GM23338 (cell line): ENCODE results near the gene IGSF21. TPM values are rescaled to one million over a fixed set of nuclear protein-coding genes. Genes with fewer than 3 reads are reported as not detected.

ENCODE experiments used
- ATAC-seq: fragments of 200-7000 bp; cut with Tn5 transposase; 3 replicates; pipeline ENCODE4 v1.9.1; 2020
- DNase-seq: peaks from one replicate; pipeline ENCODE4 v3.0.0-alpha.2; 2015; ENCODE audit warnings: low spot score
- H2AFZ ChIP-seq: fragments of 200-600 bp; sonication (generic); 2 replicates; pipeline ENCODE4 v1.8.0; 2016; ENCODE audit warnings: antibody characterized with exemption, mild to moderate bottlenecking, moderate library complexity
- H3F3A ChIP-seq: fragments of 200-600 bp; sonication (generic); replicated peaks from 2 replicates; pipeline ENCODE4 v1.8.0; 2017; ENCODE audit warnings: antibody characterized with exemption, mixed run types, low read depth
- H3K27ac ChIP-seq: fragments of 200-600 bp; sonication (generic); 2 replicates; pipeline ENCODE4 v1.6.1; 2016; ENCODE audit warnings: low read depth
- H3K27me3 ChIP-seq: fragments of 200-600 bp; sonication (generic); 2 replicates; pipeline ENCODE4 v1.8.0; 2016; ENCODE audit warnings: mild to moderate bottlenecking, mixed run types, moderate library complexity; ENCODE audit not compliant: insufficient read depth
- H3K36me3 ChIP-seq: fragments of 200-600 bp; sonication (generic); 2 replicates; pipeline ENCODE4 v1.8.0; 2016; ENCODE audit warnings: mild to moderate bottlenecking; ENCODE audit not compliant: insufficient read depth
- H3K4me1 ChIP-seq: fragments of 200-600 bp; sonication (generic); 2 replicates; pipeline ENCODE4 v1.8.0; 2016; ENCODE audit warnings: mild to moderate bottlenecking, moderate library complexity; ENCODE audit not compliant: insufficient read depth
- H3K4me2 ChIP-seq: fragments of 200-600 bp; sonication (generic); 2 replicates; pipeline ENCODE4 v1.7.1; 2017; ENCODE audit warnings: mixed run types
- H3K4me3 ChIP-seq: fragments of 200-600 bp; sonication (generic); 2 replicates; pipeline ENCODE4 v1.6.1; 2016; ENCODE audit warnings: mixed run types
- H3K79me2 ChIP-seq: fragments of 200-600 bp; sonication (generic); replicated peaks from 2 replicates; pipeline ENCODE4 v1.8.0; 2017; ENCODE audit warnings: mild to moderate bottlenecking; ENCODE audit not compliant: insufficient read depth
- H3K9me2 ChIP-seq: fragments of 200-600 bp; sonication (generic); 2 replicates; pipeline ENCODE4 v1.8.0; 2017; ENCODE audit not compliant: insufficient read depth
- H4K20me1 ChIP-seq: fragments of 200-600 bp; sonication (generic); replicated peaks from 2 replicates; pipeline ENCODE4 v1.8.0; 2017; ENCODE audit warnings: mild to moderate bottlenecking; ENCODE audit not compliant: insufficient read depth
- H3K27ac Mint-ChIP-seq: 2 replicates; pipeline ENCODE4 v1.8.0; 2020; ENCODE audit warnings: inconsistent platforms, mild to moderate bottlenecking, moderate library complexity, mixed read lengths
- H3K27me3 Mint-ChIP-seq: 3 replicates; pipeline ENCODE4 v1.8.0; 2022; ENCODE audit warnings: low read depth, mild to moderate bottlenecking, moderate library complexity, mixed read lengths, inconsistent platforms; ENCODE audit not compliant: insufficient read depth, poor library complexity
- H3K36me3 Mint-ChIP-seq: 3 replicates; pipeline ENCODE4 v1.8.0; 2021; ENCODE audit warnings: low read depth, mild to moderate bottlenecking, inconsistent platforms, moderate library complexity, mixed read lengths
- H3K4me1 Mint-ChIP-seq: 3 replicates; pipeline ENCODE4 v1.8.0; 2020; ENCODE audit warnings: mild to moderate bottlenecking, inconsistent platforms, mixed read lengths
- H3K4me3 Mint-ChIP-seq: 3 replicates; pipeline ENCODE4 v1.8.0; 2021; ENCODE audit warnings: moderate library complexity, mild to moderate bottlenecking, inconsistent platforms, mixed read lengths
- H3K9me3 Mint-ChIP-seq: 3 replicates; pipeline ENCODE4 v1.8.0; 2020; ENCODE audit warnings: moderate library complexity, mild to moderate bottlenecking, inconsistent platforms, mixed read lengths
- CREB1 ChIP-seq: fragments of 250-450 bp; sonication (Bioruptor Pico); IDR thresholded peaks from 2 replicates; pipeline ENCODE4 v1.5.0; 2020; ENCODE audit warnings: low read depth, mild to moderate bottlenecking, moderate library complexity
- CTCF ChIP-seq, 2 experiments: fragments of 200-600 bp in 1 of 2; sonication (generic) in 1 of 2; conservative IDR thresholded peaks; 2 replicates each; pipeline versions ENCODE4 v1.5.1 to v1.6.1; 2016 to 2017; ENCODE audit warnings: antibody characterized with exemption in 2 of 2, low read depth in 2 of 2, mild to moderate bottlenecking in 2 of 2, moderate library complexity in 1 of 2
- ETS1 ChIP-seq: IDR thresholded peaks from 2 replicates; pipeline ENCODE4 v1.6.1; 2016; ENCODE audit warnings: antibody characterized with exemption
- EZH2 ChIP-seq: fragments of 200-600 bp; sonication (generic); IDR thresholded peaks from one replicate; pipeline ENCODE4 v1.8.0; 2017; ENCODE audit warnings: antibody characterized with exemption, mild to moderate bottlenecking, low read depth; ENCODE audit not compliant: unreplicated experiment
- EZH2phosphoT487 ChIP-seq: fragments of 200-600 bp; sonication (generic); IDR thresholded peaks from one replicate; pipeline ENCODE4 v1.8.1; 2018; ENCODE audit warnings: antibody characterized with exemption; ENCODE audit not compliant: unreplicated experiment
- JUNB ChIP-seq: IDR thresholded peaks from one replicate; pipeline ENCODE4 v1.6.1; 2016; ENCODE audit warnings: antibody characterized with exemption; ENCODE audit not compliant: unreplicated experiment
- REST ChIP-seq: IDR thresholded peaks from one replicate; pipeline ENCODE4 v1.6.1; 2018; ENCODE audit warnings: antibody characterized with exemption; ENCODE audit not compliant: unreplicated experiment
- STAT1 ChIP-seq: IDR thresholded peaks from one replicate; pipeline ENCODE4 v1.6.1; 2016; ENCODE audit warnings: antibody characterized with exemption; ENCODE audit not compliant: unreplicated experiment
- ZNF114 ChIP-seq: fragments of 250-450 bp; sonication (Bioruptor Pico); IDR thresholded peaks from 2 replicates; pipeline ENCODE4 v1.5.0; 2020; ENCODE audit warnings: mild to moderate bottlenecking, moderate library complexity
- ZNF331 ChIP-seq: fragments of 250-450 bp; sonication (Bioruptor Pico); IDR thresholded peaks from 2 replicates; pipeline ENCODE4 v1.5.0; 2020; ENCODE audit warnings: low read depth, mild to moderate bottlenecking, moderate library complexity
- ZNF462 ChIP-seq: fragments of 250-450 bp; sonication (Bioruptor Pico); IDR thresholded peaks from 2 replicates; pipeline ENCODE4 v1.5.0; 2020; ENCODE audit warnings: mild to moderate bottlenecking, moderate library complexity
- polyA plus RNA-seq: library from polyadenylated mRNA; unstranded; fragments of >200 nt; fragmentation: Nextera tagmentation; extraction: Ambion mirVana; gene quantifications from 2 replicates; pipeline ENCODE4 v1.2.1, GENCODE V29; 2016
- total RNA-seq: library from RNA; depleted of rRNA; stranded (reverse); fragments of >200 nt; shearing (Covaris generic); gene quantifications from 2 replicates; pipeline ENCODE4 v1.2.3, GENCODE V29; 2014

IGSF21 gene
- total and polyA plus RNA-seq, 2 experiments from 2014 or later: 15.6 to 15.7 TPM

- DNase-seq: no peak
- H3K4me1 ChIP-seq: peaks cover 40% of the 10 kb centered on the region
- ATAC-seq: no peak
- H2AFZ ChIP-seq: no peak overlapping the region
- no peak overlapping the region for H3K4me2 ChIP-seq
- Mint-ChIP-seq H3K27ac (no peak overlapping the region), H3K36me3 (no peaks in the 10 kb centered on the region), H3K4me1 (peaks cover 67% of the 10 kb centered on the region), H3K27me3 (peaks cover 25% of the 10 kb centered on the region), H3K9me3 (no peaks in the 10 kb centered on the region), H3K4me3 (no peak overlapping the region)
- no peak overlapping the region for H3K4me3 ChIP-seq
- H3K36me3 ChIP-seq: no peaks in the 10 kb centered on the region; the same call in 1 of the 2 replicates
- no peaks in the 10 kb centered on the region for H3K27me3 ChIP-seq
- H3K27ac ChIP-seq: no peak overlapping the region
- H3K9me2 ChIP-seq: no peaks in the 10 kb centered on the region
- H3F3A ChIP-seq: peaks cover 5% of the 10 kb centered on the region; the same call in 1 of the 2 replicates
- TF ChIP-seq ETS1: no peak
- TF ChIP-seq EZH2phosphoT487: no peak
- TF ChIP-seq ZNF331 (CRISPR knock-in tag): no peak
- TF ChIP-seq JUNB: no peak
- TF ChIP-seq STAT1: no peak
- no peak for TF ChIP-seq ZNF114
- TF ChIP-seq CREB1 (CRISPR knock-in tag): no peak
- TF ChIP-seq REST: no peak
- no peak for TF ChIP-seq ZNF462 (CRISPR knock-in tag)
- no peak for TF ChIP-seq EZH2
- TF ChIP-seq CTCF (conservative IDR thresholded peaks at IDR 0.05; ENCODE audit: low read depth in 2 of 2): no peak
- H3K79me2 ChIP-seq: no peaks in the 10 kb centered on the region
- H4K20me1 ChIP-seq: no peaks in the 10 kb centered on the region
These were observed 171.9 kb downstream of the IGSF21 start for GRCh38 chr1:18279351-18280074.
